HG02588 (cell line): ENCODE results near the gene LEFTY1.

Experiments
- ATAC-seq: cut with Tn5 transposase; IDR thresholded peaks from one replicate; pipeline ENCODE4 v1.9.1; 2021; ENCODE audit warnings: mild to moderate bottlenecking, moderate library complexity; ENCODE audit not compliant: unreplicated experiment

LEFTY1 gene

GRCh38 chr1:225874431-225874830, 14.5 kb downstream of the LEFTY1 start:
- ATAC-seq = no peak

DNA sequence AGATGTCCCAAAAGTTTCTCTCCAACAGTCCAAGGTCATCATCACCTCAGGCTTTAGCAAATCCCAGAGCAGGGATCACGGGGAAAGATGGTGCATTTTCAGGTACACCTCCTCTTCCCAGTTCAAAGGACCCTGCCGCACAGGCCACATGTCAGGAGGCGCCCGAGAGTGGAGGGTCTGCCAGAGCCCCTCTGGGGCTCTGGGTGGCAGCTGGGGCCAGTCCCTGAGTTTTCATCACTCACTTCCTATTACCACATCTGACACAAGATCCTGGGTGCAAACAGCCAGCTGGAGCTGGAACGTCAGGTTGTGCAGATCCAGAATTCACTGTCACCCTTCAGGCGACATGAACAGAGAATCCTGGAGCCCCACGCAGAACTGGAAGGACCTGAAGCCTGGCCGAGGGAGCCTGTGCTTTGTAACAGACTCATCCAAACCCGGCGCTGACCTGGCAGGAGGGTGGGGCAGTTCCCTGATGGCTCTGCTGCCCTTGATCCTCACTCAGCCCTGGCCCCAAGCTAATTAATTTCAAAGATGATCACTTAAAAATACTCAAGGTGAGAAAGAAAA, 15.6 kb downstream of the LEFTY1 start:
- no peak for ATAC-seq

DNA sequence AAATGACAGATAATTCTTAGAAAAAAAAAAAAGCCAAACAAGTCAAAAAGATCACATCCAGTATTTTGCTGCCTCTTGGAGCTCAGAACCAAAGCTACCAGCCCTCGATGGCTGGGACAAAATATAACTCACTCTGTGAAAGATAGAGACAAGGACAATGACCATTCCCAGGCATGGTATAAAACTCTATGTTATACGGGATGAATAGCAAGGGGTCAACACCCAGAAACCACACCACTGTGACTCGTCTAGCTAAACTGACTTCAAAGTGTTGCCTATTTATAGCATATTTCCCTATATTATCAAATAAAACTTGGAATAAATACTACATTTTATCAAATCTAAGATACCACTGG, 16.9 kb downstream of the LEFTY1 start:
- no peak for ATAC-seq

GRCh38 chr1:225871359-225872074, 17.4 kb downstream of the LEFTY1 start:
- ATAC-seq = no peak

DNA sequence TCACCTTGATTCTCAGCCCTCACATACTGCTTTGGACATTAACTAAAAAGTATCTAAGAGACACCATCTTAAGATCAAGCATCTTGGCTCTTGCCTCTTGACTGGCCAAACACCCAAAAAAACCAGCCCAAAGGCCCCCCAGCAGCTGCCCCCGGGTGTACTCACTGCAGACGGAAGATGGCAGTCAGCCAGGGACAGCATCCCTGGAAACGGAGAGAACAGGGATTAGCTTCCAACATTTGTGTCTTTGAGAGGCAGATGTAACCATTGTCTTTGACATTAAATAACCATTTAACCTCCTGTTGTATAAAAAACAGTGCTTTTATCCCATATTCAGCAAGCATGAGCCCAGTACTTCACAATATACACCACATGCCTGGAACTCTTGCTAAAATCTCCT, 18.0 kb downstream of the LEFTY1 start:
- no peak for ATAC-seq

- ATAC-seq = no peak
These were observed 20.2 kb downstream of the LEFTY1 start for GRCh38 chr1:225868631-225869330.

- ATAC-seq = no peak
These were observed 22.0 kb downstream of the LEFTY1 start for GRCh38 chr1:225866981-225867380.

- ATAC-seq = no peak
These were observed 22.7 kb downstream of the LEFTY1 start for GRCh38 chr1:225866061-225866837.

DNA sequence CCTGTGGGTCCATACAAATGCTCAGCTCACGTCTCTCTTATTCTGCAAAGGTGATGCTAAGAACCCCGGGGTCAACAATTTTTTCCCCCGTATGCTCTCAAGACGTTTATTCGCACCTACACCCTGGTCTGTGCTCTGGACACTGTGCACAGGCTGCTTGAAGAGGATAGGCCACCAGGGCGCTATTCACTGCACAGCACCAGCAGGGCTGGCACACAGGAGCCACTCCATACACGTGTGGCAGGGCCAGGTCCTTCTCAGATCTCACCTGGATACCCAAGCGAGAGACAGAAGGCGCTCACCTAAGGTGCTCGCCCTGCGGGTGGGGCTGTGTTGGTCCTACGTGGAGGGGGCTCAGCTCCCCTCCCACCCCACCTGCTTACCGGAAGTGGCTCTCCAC, 23.4 kb downstream of the LEFTY1 start:
- ATAC-seq = no peak

DNA sequence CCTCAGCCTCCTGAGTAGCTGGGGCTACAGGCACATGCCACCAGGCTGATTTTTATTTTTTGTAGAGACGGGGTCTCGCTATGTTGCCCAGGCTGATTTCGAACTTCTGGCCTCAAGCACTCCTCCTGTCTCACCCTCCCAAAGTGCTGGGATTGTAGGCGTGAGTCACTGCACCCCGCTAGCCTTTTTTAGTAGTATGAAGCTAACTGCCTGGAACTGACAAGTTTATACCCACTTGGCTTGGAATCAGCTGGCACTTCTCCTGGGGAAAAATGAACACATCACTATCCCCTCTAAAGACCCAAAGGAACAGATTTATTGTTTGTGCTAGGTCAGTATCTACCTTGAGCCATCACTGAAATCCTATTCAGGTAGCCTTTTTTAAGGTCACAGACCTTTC, 25.8 kb downstream of the LEFTY1 start:
- ATAC-seq = no peak

GRCh38 chr1:225862581-225862950, 26.4 kb downstream of the LEFTY1 start:
- no peak for ATAC-seq

GRCh38 chr1:225861834-225862580, 26.9 kb downstream of the LEFTY1 start:
- ATAC-seq = no peak

DNA sequence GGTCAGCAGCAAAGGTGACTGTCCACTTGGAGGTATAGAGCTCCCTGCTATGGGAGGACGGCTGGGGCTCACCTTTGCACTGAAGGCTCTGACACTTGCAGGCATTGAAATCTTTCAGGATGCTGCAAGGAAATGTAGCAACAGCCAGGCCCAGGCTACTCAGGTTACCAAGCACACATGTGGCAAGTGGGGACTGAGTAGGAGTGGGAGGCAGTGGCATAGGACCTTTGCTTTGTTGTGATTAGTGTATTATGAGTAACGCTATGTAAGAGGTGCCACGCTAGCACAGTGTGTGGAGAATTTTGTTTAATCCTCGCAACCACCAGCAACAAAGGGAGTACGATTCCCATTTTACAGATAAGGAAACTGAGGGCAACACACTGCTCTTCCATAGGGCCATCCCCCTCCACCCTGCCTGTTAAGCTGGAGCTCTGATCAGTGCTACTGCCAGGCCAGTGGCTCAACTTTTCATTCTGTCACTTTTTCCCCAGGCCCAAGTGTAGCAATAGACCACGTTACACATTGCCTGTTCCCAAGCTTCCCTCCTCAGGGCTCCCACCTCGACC, 28.0 kb downstream of the LEFTY1 start:
- ATAC-seq = no peak

- ATAC-seq = no peak
These were observed 28.8 kb downstream of the LEFTY1 start for GRCh38 chr1:225860107-225860506.

GRCh38 chr1:225859151-225859550, 29.8 kb downstream of the LEFTY1 start:
- ATAC-seq = no peak

DNA sequence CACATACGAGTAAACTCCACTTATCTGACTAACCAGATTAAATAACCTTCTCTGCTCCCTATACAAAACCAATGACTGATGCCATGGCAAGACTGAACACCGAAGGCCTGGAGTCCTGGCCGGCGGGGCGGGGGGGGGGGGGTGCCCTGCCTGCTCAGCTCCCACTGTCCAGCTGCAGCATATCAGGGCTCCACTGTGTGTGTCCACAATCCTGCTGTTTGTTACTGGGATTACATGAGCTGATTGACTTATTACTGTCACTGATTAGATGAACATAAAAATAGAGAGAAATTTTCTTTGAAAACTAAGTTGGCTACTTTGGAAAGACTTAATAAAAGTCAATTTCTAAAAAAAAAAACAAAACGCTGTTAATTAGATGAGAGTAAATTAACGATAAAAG, 31.7 kb downstream of the LEFTY1 start:
- no peak for ATAC-seq

DNA sequence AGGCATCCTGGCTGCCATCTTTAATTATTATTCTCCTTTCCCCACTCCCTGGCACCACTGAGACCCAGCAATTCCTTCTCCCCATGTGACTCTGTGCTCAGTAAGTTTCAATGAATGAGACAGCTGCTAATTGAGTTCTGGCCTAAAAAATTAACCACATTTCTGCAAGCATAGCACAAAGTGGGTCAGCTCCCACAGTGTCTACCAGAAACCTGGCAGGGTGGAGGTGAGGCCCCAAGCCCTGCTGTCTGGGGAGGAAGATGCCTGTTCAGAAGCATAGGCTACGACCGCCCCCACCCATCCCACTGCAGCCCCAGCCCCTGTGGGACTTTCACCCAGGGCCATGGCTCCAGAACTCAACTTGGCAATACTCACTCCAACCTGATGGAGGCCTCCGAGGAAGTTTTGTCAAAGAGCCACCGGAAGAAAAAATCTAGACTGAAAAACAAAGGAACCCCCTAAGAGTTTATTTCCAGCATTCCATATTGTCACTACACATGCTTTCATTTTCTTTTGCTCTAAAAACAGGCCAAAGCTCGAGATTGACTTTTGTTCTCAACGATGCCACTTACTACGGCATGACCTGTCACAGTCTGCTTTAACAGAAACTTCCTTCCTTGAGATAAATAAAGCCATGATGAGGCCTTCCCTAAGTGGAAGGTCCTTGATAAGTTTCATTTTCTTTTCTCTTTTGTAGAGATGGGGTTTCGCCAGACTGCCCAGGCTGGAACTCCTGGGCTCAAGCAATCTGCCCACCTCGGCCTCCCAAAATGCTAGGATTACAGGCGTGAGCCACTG, 33.2 kb downstream of the LEFTY1 start:
- no peak for ATAC-seq

- no peak for ATAC-seq
These were observed 35.5 kb downstream of the LEFTY1 start for GRCh38 chr1:225853441-225853840.

- ATAC-seq = no peak
These were observed 36.4 kb downstream of the LEFTY1 start for GRCh38 chr1:225852413-225853124.
